Activated CD4-positive, alpha-beta T cell treated with anti-CD3 and anti-CD28 coated beads, Interleukin-2, amount 50 U/mL, for 48 hours (primary cell): Measurements from ENCODE around the gene CMPK1.
"Not testable (repeated sequence)": the region's sequence is repeated elsewhere in the genome, so short reads cannot be mapped to it uniquely, and the experiment has no call there.

ENCODE experiments used
- DNase-seq, 2 experiments: peaks; one replicate each; pipeline ENCODE4 v3.0.0-alpha.2; 2020

Gene CMPK1

GRCh38 chr1:47338249-47339077, 4.9 kb downstream of the CMPK1 start:
- no peak for DNase-seq

- DNase-seq: no peak
Measured at GRCh38 chr1:47340227-47340626, 6.6 kb downstream of the CMPK1 start.

- DNase-seq: not testable (repeated sequence)
Measured at GRCh38 chr1:47346979-47347378, 13.4 kb downstream of the CMPK1 start.

GRCh38 chr1:47347735-47348134, 14.1 kb downstream of the CMPK1 start:
- DNase-seq: no peak

GRCh38 chr1:47348246-47348645, 14.7 kb downstream of the CMPK1 start:
- no peak for DNase-seq

- DNase-seq: peak in 1 of 2 experiments; percentile 11
Measured at GRCh38 chr1:47351305-47351704, 17.7 kb downstream of the CMPK1 start.

GRCh38 chr1:47361380-47361779, 27.8 kb downstream of the CMPK1 start:
- no peak for DNase-seq

GRCh38 chr1:47362828-47363227, 29.2 kb downstream of the CMPK1 start:
- DNase-seq: no peak

GRCh38 chr1:47367651-47368050, 34.1 kb downstream of the CMPK1 start:
- DNase-seq: no peak

GRCh38 chr1:47371016-47371517, 37.5 kb downstream of the CMPK1 start:
- no peak for DNase-seq

GRCh38 chr1:47374501-47374900, 40.9 kb downstream of the CMPK1 start:
- DNase-seq: no peak

GRCh38 chr1:47378147-47378546, 44.6 kb downstream of the CMPK1 start:
- DNase-seq: no peak

- DNase-seq: no peak
Measured at GRCh38 chr1:47380699-47381098, 47.1 kb downstream of the CMPK1 start.

GRCh38 chr1:47382399-47382983, 48.9 kb downstream of the CMPK1 start:
- no peak for DNase-seq

GRCh38 chr1:47384083-47384482, 50.5 kb downstream of the CMPK1 start:
- no peak for DNase-seq

- DNase-seq: no peak
Measured at GRCh38 chr1:47385020-47385419, 51.4 kb downstream of the CMPK1 start.

- DNase-seq: no peak
Measured at GRCh38 chr1:47386268-47386667, 52.7 kb downstream of the CMPK1 start.

- DNase-seq: no peak
Measured at GRCh38 chr1:47388030-47388890, 54.7 kb downstream of the CMPK1 start.

GRCh38 chr1:47388891-47389238, 55.3 kb downstream of the CMPK1 start:
- DNase-seq: peak; percentile 61 to 69

- no peak for DNase-seq
Measured at GRCh38 chr1:47389731-47390130, 56.1 kb downstream of the CMPK1 start.

- no peak for DNase-seq
Measured at GRCh38 chr1:47390843-47391242, 57.3 kb downstream of the CMPK1 start.

GRCh38 chr1:47393141-47393540, 59.6 kb downstream of the CMPK1 start:
- DNase-seq: no peak

GRCh38 chr1:47395433-47395832, 61.8 kb downstream of the CMPK1 start:
- DNase-seq: no peak
